HCT116 (cell line): ENCODE results near the gene RNASEH2A. TPM values are rescaled to one million over a fixed set of nuclear protein-coding genes. Genes with fewer than 3 reads are reported as not detected.

ENCODE experiments used
- ATAC-seq: fragments of 200-7000 bp; cut with Tn5 transposase; 2 replicates; pipeline ENCODE4 v1.9.1; 2020; ENCODE audit warnings: mild to moderate bottlenecking, moderate library complexity
- BruUV-seq: library from RNA; stranded (reverse); fragments of 400-500 nt; replicated peaks from 2 replicates; lab custom pipeline; 2021; lab: Mats Ljungman, UMichigan
- CTCF ChIA-PET: fragments of 300-600 bp; sonication (Branson Sonifier 250); formaldehyde crosslinking; loops from one replicate; lab custom pipeline; 2021; ENCODE audit warnings: antibody characterized with exemption; lab: Charles Lee
- POLR2A ChIA-PET: fragments of 300-600, 350-600 bp; sonication (Branson Sonifier 250); formaldehyde crosslinking; loops from one replicate; lab custom pipeline; 2021; ENCODE audit warnings: antibody characterized with exemption; lab: Charles Lee
- RAD21 ChIA-PET, 2 experiments: fragments of 300-600 bp; sonication (Branson Sonifier 250); formaldehyde crosslinking; loops; one replicate each; lab custom pipeline; 2023; ENCODE audit warnings: low total read pairs in 2 of 2; ENCODE audit not compliant: uncharacterized antibody in 2 of 2, unreplicated experiment in 2 of 2, low non-redundant PET in 1 of 2; lab: Charles Lee
- DNase-seq: peaks from one replicate; pipeline ENCODE4 v3.0.0-alpha.2; 2010; ENCODE audit warnings: low read depth, low spot score
- H2AFZ ChIP-seq: fragments of 200-600 bp; shearing (Covaris generic), sonication (generic); 2 replicates; pipeline ENCODE4 v1.6.1; 2017; ENCODE audit warnings: low read depth, mixed run types, mixed read lengths, antibody characterized with exemption, low read length; ENCODE audit not compliant: poor library complexity, severe bottlenecking
- H3K27ac ChIP-seq: 2 replicates; pipeline ENCODE4 v1.5.1; 2012; ENCODE audit warnings: low read depth, low read length
- H3K27me3 ChIP-seq: fragments of 200-600 bp; sonication (generic); 2 replicates; pipeline ENCODE4 v1.6.1; 2016; ENCODE audit warnings: mixed run types, low read length, mixed read lengths; ENCODE audit not compliant: insufficient read depth
- H3K36me3 ChIP-seq, 2 experiments: fragments of 200-500 bp in 1 of 2; fragments of 200-600 bp in 1 of 2; sonication (Bioruptor generic) in 1 of 2; sonication (generic) in 1 of 2; 2 replicates each; pipeline versions ENCODE4 v1.5.1 to v1.6.1; 2014 to 2016; ENCODE audit warnings: low read length in 2 of 2, inconsistent platforms in 1 of 2, mixed read lengths in 1 of 2, mixed run types in 1 of 2; ENCODE audit not compliant: insufficient read depth in 2 of 2, control insufficient read depth in 1 of 2
- H3K4me1 ChIP-seq, 2 experiments: fragments of 200-600 bp in 1 of 2; sonication (generic) in 1 of 2; 2 replicates each; pipeline versions ENCODE4 v1.5.1 to v1.6.1; 2012 to 2017; ENCODE audit warnings: low read length in 2 of 2, inconsistent platforms in 1 of 2, mild to moderate bottlenecking in 1 of 2, mixed read lengths in 1 of 2, mixed run types in 1 of 2, moderate library complexity in 1 of 2; ENCODE audit not compliant: insufficient read depth in 2 of 2, control insufficient read depth in 1 of 2
- H3K4me2 ChIP-seq: fragments of 200-600 bp; sonication (generic); 2 replicates; pipeline ENCODE4 v1.6.1; 2017; ENCODE audit warnings: mixed run types, low read length, mixed read lengths
- H3K4me3 ChIP-seq, 2 experiments: fragments of 200-600 bp in 1 of 2; sonication (generic) in 1 of 2; replicated peaks in 1 of 2; 2 replicates each; pipeline ENCODE4 v1.5.1; 2011 to 2016; ENCODE audit warnings: low read length in 2 of 2, control low read depth in 1 of 2, low read depth in 1 of 2, mild to moderate bottlenecking in 1 of 2, mixed read lengths in 1 of 2, mixed run types in 1 of 2
- H3K79me2 ChIP-seq: fragments of 200-600 bp; sonication (generic); 2 replicates; pipeline ENCODE4 v1.6.1; 2017; ENCODE audit warnings: mild to moderate bottlenecking, mixed run types, low read length, moderate library complexity, mixed read lengths; ENCODE audit not compliant: insufficient read depth
- H3K9ac ChIP-seq: fragments of 200-600 bp; sonication (generic); 2 replicates; pipeline ENCODE4 v1.6.1; 2016; ENCODE audit warnings: low read length, mixed read lengths
- H3K9me2 ChIP-seq: fragments of 200-600 bp; sonication (generic), shearing (Covaris generic); 2 replicates; pipeline ENCODE4 v1.6.1; 2017; ENCODE audit warnings: mixed run types, mild to moderate bottlenecking, moderate library complexity; ENCODE audit not compliant: insufficient read depth
- H3K9me3 ChIP-seq, 2 experiments: fragments of 200-500 bp in 1 of 2; fragments of 200-600 bp in 1 of 2; sonication (Bioruptor generic) in 1 of 2; sonication (generic) in 1 of 2; 2 replicates each; pipeline ENCODE4 v1.6.1; 2014 to 2017; ENCODE audit warnings: low read length in 2 of 2, mixed read lengths in 2 of 2, inconsistent platforms in 1 of 2, low read depth in 1 of 2, mild to moderate bottlenecking in 1 of 2, mixed run types in 1 of 2, moderate library complexity in 1 of 2; ENCODE audit not compliant: control insufficient read depth in 1 of 2, insufficient read depth in 1 of 2
- H4K20me1 ChIP-seq: fragments of 200-600 bp; sonication (generic), shearing (Covaris generic); 2 replicates; pipeline ENCODE4 v1.6.1; 2017; ENCODE audit warnings: mixed run types, mild to moderate bottlenecking, moderate library complexity; ENCODE audit not compliant: insufficient read depth
- ATF3 ChIP-seq: IDR thresholded peaks from 2 replicates; pipeline ENCODE4 v1.6.1; 2012
- CBX3 ChIP-seq: IDR thresholded peaks from 2 replicates; pipeline ENCODE4 v1.6.1; 2012; ENCODE audit warnings: low read depth
- CEBPB ChIP-seq: IDR thresholded peaks from 2 replicates; pipeline ENCODE4 v1.6.1; 2012; ENCODE audit warnings: low read depth
- CTCF ChIP-seq, 3 experiments: fragments of 200-600 bp in 1 of 3; sonication (generic) in 1 of 3; IDR thresholded peaks in 2 of 3; conservative IDR thresholded peaks in 1 of 3; 2 replicates each; pipeline ENCODE4 v1.5.1; 2012 to 2017; ENCODE audit warnings: low read depth in 2 of 3, low read length in 2 of 3, antibody characterized with exemption in 1 of 3, borderline replicate concordance in 1 of 3, control low read depth in 1 of 3, mild to moderate bottlenecking in 1 of 3, mixed read lengths in 1 of 3, mixed run types in 1 of 3, moderate library complexity in 1 of 3; ENCODE audit not compliant: insufficient read depth in 1 of 3
- EGR1 ChIP-seq: IDR thresholded peaks from 2 replicates; pipeline ENCODE4 v1.6.1; 2012; ENCODE audit warnings: low read depth
- EZH2 ChIP-seq: fragments of 200-600 bp; sonication (generic); IDR thresholded peaks from 2 replicates; pipeline ENCODE4 v1.6.1; 2017; ENCODE audit warnings: antibody characterized with exemption, mixed run types
- FOSL1 ChIP-seq: IDR thresholded peaks from 2 replicates; pipeline ENCODE4 v1.6.1; 2012; ENCODE audit warnings: low read depth
- JUND ChIP-seq: IDR thresholded peaks from 2 replicates; pipeline ENCODE4 v1.6.1; 2012
- MAX ChIP-seq: IDR thresholded peaks from 2 replicates; pipeline ENCODE4 v1.6.1; 2012
- POLR2A ChIP-seq: IDR thresholded peaks from 2 replicates; pipeline ENCODE4 v1.7.0; 2011; ENCODE audit warnings: borderline replicate concordance; ENCODE audit not compliant: insufficient read depth, insufficient read length; ENCODE audit errors: extremely low read depth
- POLR2AphosphoS5 ChIP-seq: IDR thresholded peaks from 2 replicates; pipeline ENCODE4 v1.6.1; 2011; ENCODE audit warnings: mild to moderate bottlenecking, low read depth, low read length, moderate library complexity
- RAD21 ChIP-seq: IDR thresholded peaks from 2 replicates; pipeline ENCODE4 v1.6.1; 2012; ENCODE audit warnings: low read depth, mild to moderate bottlenecking
- SIN3A ChIP-seq: IDR thresholded peaks from 2 replicates; pipeline ENCODE4 v1.6.1; 2012; ENCODE audit warnings: low read depth
- SP1 ChIP-seq: IDR thresholded peaks from 2 replicates; pipeline ENCODE4 v1.6.1; 2012; ENCODE audit warnings: low read depth
- SRF ChIP-seq: IDR thresholded peaks from 2 replicates; pipeline ENCODE4 v1.6.1; 2012; ENCODE audit warnings: low read depth
- TCF7L2 ChIP-seq: IDR thresholded peaks from 2 replicates; pipeline ENCODE4 v1.7.0; 2011; ENCODE audit warnings: borderline replicate concordance, inconsistent platforms; ENCODE audit not compliant: insufficient read depth, insufficient read length; ENCODE audit errors: extremely low read depth
- YY1 ChIP-seq: IDR thresholded peaks from 2 replicates; pipeline ENCODE4 v1.6.1; 2011; ENCODE audit warnings: low read length, low read depth, moderate library complexity, mild to moderate bottlenecking; ENCODE audit not compliant: insufficient replicate concordance; ENCODE audit errors: extremely low read depth
- ZBTB33 ChIP-seq: IDR thresholded peaks from 2 replicates; pipeline ENCODE4 v1.6.1; 2011; ENCODE audit warnings: mild to moderate bottlenecking, low read length, moderate library complexity; ENCODE audit not compliant: insufficient replicate concordance; ENCODE audit errors: extremely low read depth
- ZNF274 ChIP-seq: fragments of 200-500 bp; sonication (Bioruptor generic); IDR thresholded peaks from 2 replicates; pipeline ENCODE4 v1.6.1; 2014; ENCODE audit warnings: mild to moderate bottlenecking, low read depth, low read length, inconsistent platforms
- intact Hi-C: fragments of 100-400 bp; cut with micrococcal nuclease; formaldehyde crosslinking; loops from 2 replicates; pipeline ENCODE4 v1.10.0; 2022
- total RNA-seq: library from RNA; stranded (reverse); gene quantifications from one replicate; pipeline ENCODE4 v1.2.1, GENCODE V29; 2021; ENCODE audit not compliant: unreplicated experiment

The RNASEH2A gene
- total RNA-seq, 1 experiment from 2014 or later, result 54.5 TPM

GRCh38 chr19:12792853-12793289 is 13.5 kb upstream of the RNASEH2A start:
- DNase-seq (no peak), ATAC-seq (no peak)
- Histone ChIP-seq H3K9me2 (no peaks in the 10 kb centered on the region), H3K4me3 (peak overlapping the region; percentile 77 to 84), H3K4me1 (peaks cover 48 to 83% of the 10 kb centered on the region in 2 experiments), H3K36me3 (no peaks in the 10 kb centered on the region), H2AFZ (no peak overlapping the region), H3K4me2 (peak overlapping the region; percentile 99), H3K79me2 (peaks cover 19% of the 10 kb centered on the region), H4K20me1 (no peaks in the 10 kb centered on the region), H3K27me3 (no peaks in the 10 kb centered on the region), H3K27ac (peak overlapping the region; percentile 96), H3K9me3 (no peaks in the 10 kb centered on the region), H3K9ac (peak overlapping the region; percentile 93)
- POLR2A ChIA-PET, result interaction anchor here (0.6 to 6.7 kb wide), 15 partner anchors 10 to 1856 kb away, joined by 3 to 172 read pairs (median 5); partner anchors contain the start of genes DHPS, HOOK2, PRDX2 and RNASEH2A
- TSS peak; percentile 51 for BruUV-seq
- RAD21 ChIA-PET, result interaction anchor here (0.7 to 1.2 kb wide), 3 partner anchors 17 to 27 kb away, joined by 3 to 4 read pairs (median 3); partner anchors contain the start of gene HOOK2 (in 1 of the 2)
- intact Hi-C loops, result loop anchor here (2.0 kb wide), 1 partner anchor 14 kb away; no protein-coding TSS in a partner anchor
- TF ChIP-seq SIN3A (no peak), POLR2A (no peak), CTCF (IDR thresholded peaks at IDR 0.05 in 2 of 3, conservative IDR thresholded peaks at IDR 0.05 in 1 of 3; ENCODE audit: borderline replicate concordance in 1 of 3, insufficient read depth in 1 of 3, low read depth in 2 of 3, low read length in 2 of 3) (no peak), RAD21 (no peak), CEBPB (no peak), SRF (no peak), ZBTB33 (no peak), MAX (no peak), YY1 (no peak), ZNF274 (no peak), TCF7L2 (no peak), CBX3 (no peak), ATF3 (no peak), POLR2AphosphoS5 (no peak; the same call in 1 of the 2 replicates), EGR1 (no peak), FOSL1 (no peak), JUND (no peak), EZH2 (no peak), SP1 (no peak)
- CTCF ChIA-PET, result interaction anchor here (1.2 to 7.4 kb wide), 6 partner anchors 10 to 60 kb away, joined by 3 to 88 read pairs (median 14); partner anchors contain the start of gene HOOK2
